Measurements from ENCODE around the gene SDC4.
A peak's percentile ranks its signal among the peaks of the same experiment; 100 is the strongest.

Gene SDC4

GRCh38 chr20:45291526-45291925 lies 56.7 kb downstream of the SDC4 start:
- TF ChIP-seq CTCF (IDR thresholded peaks at IDR 0.05; ENCODE audit: low read depth, low read length): no peak
- no peak for DNase-seq (ENCODE audit: low read depth, low spot score)
- in situ Hi-C loops (cut with HindIII; ENCODE audit: low sequenced_read_pairs): no loop called here
- H3K4me3 ChIP-seq (ENCODE audit: low read depth, low read length): no peak overlapping the region

GRCh38 chr20:45290677-45291355 lies 57.4 kb downstream of the SDC4 start:
- peak; percentile 65 for DNase-seq (ENCODE audit: low read depth, low spot score)
- no peak overlapping the region for H3K4me3 ChIP-seq (ENCODE audit: low read depth, low read length)
- in situ Hi-C loops (cut with HindIII; ENCODE audit: low sequenced_read_pairs): no loop called here
- peak; percentile 90 for TF ChIP-seq CTCF (IDR thresholded peaks at IDR 0.05; ENCODE audit: low read depth, low read length)

- TF ChIP-seq CTCF (IDR thresholded peaks at IDR 0.05; ENCODE audit: low read depth, low read length): no peak
- in situ Hi-C loops (cut with HindIII; ENCODE audit: low sequenced_read_pairs): no loop called here
- DNase-seq (ENCODE audit: low read depth, low spot score): no peak
- H3K4me3 ChIP-seq (ENCODE audit: low read depth, low read length): no peak overlapping the region
These were observed 58.1 kb downstream of the SDC4 start for GRCh38 chr20:45289942-45290676.

GRCh38 chr20:45288860-45289259 lies 59.4 kb downstream of the SDC4 start:
- TF ChIP-seq CTCF (IDR thresholded peaks at IDR 0.05; ENCODE audit: low read depth, low read length): no peak
- no peak for DNase-seq (ENCODE audit: low read depth, low spot score)
- no peak overlapping the region for H3K4me3 ChIP-seq (ENCODE audit: low read depth, low read length)
- in situ Hi-C loops (cut with HindIII; ENCODE audit: low sequenced_read_pairs): no loop called here

GRCh38 chr20:45288376-45288775 lies 59.8 kb downstream of the SDC4 start:
- DNase-seq (ENCODE audit: low read depth, low spot score): no peak
- no peak for TF ChIP-seq CTCF (IDR thresholded peaks at IDR 0.05; ENCODE audit: low read depth, low read length)
- H3K4me3 ChIP-seq (ENCODE audit: low read depth, low read length): no peak overlapping the region
- in situ Hi-C loops (cut with HindIII; ENCODE audit: low sequenced_read_pairs): no loop called here

- in situ Hi-C loops (cut with HindIII; ENCODE audit: low sequenced_read_pairs): no loop called here
- no peak for DNase-seq (ENCODE audit: low read depth, low spot score)
- no peak for TF ChIP-seq CTCF (IDR thresholded peaks at IDR 0.05; ENCODE audit: low read depth, low read length)
- H3K4me3 ChIP-seq (ENCODE audit: low read depth, low read length): no peak overlapping the region
These were observed 64.6 kb downstream of the SDC4 start for GRCh38 chr20:45283551-45284057.

All from astrocyte of the spinal cord (primary cell).